RWPE1 (cell line): Measurements from ENCODE around the gene SIRT3.
"Not testable (repeated sequence)": the region's sequence is repeated elsewhere in the genome, so short reads cannot be mapped to it uniquely, and the experiment has no call there.

ENCODE experiments used
- CTCF ChIA-PET: fragments of 350-600 bp; sonication (Branson Sonifier 250); formaldehyde crosslinking; extraction: SDS; loops from one replicate; lab custom pipeline; 2021; lab: Yijun Ruan, JAX
- POLR2A ChIA-PET: fragments of 400-600 bp; formaldehyde crosslinking; extraction: SDS; loops from one replicate; lab custom pipeline; 2020; ENCODE audit warnings: antibody characterized with exemption; ENCODE audit not compliant: low non-redundant PET; lab: Yijun Ruan, JAX
- DNase-seq: peaks from one replicate; pipeline ENCODE4 v3.0.0; 2012; ENCODE audit warnings: low spot score
- H3K27ac ChIP-seq: fragments of 450-650 bp; 2 replicates; pipeline ENCODE4 v1.5.1; 2017
- TF ChIP-seq, protein P1 (sequence below): fragments of 450-650 bp; conservative IDR thresholded peaks from 2 replicates; pipeline ENCODE4 v1.5.1; 2017; ENCODE audit warnings: low read depth, mild to moderate bottlenecking

Gene SIRT3

DNA sequence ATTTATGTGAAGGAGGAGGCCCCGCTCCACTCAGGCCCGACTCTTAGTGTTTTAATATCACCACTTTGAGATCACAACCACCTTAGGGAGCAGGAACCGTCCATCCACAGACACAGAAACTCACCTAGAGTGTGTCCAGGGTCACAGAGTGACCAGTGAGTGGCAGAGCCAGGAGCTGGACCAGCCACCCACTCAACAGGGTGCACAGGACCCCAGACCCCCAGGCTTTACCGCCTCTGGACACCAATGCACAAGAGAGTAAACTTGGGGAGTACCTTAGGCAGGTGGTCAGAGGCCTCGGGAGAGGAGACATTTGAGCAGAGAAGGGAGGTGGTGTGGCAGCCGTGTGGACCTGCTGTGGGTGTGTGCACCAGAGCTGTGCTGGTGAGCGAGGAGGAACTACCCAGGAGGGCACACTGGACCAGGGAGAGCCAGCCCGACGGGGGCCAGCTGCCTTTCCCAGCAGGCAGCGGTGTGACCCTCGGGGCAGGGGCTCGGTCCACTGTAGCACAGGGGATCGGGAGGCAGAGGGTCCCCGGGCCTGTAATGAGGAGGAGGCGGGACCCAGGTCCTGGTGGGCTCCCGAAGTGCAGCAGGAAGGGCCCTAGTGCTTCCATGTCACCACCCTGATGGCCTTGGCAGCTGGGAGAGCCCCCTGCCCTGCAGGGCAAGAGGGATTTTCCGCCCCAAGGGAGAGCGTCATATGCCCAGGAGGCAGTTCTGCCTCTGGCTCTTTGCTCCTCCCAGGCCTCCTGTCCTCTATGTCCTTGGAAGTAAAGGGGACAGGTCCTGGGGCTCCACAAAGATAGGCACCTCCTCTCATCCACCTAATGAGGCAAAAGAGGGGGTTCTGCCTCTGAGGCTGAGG is 34.5 kb upstream of the SIRT3 start:
- no peak overlapping the region for H3K27ac ChIP-seq
- ChIA-PET POLR2A (no interaction called here), CTCF (no interaction called here)
- no peak for DNase-seq
- TF ChIP-seq, protein P1, sequence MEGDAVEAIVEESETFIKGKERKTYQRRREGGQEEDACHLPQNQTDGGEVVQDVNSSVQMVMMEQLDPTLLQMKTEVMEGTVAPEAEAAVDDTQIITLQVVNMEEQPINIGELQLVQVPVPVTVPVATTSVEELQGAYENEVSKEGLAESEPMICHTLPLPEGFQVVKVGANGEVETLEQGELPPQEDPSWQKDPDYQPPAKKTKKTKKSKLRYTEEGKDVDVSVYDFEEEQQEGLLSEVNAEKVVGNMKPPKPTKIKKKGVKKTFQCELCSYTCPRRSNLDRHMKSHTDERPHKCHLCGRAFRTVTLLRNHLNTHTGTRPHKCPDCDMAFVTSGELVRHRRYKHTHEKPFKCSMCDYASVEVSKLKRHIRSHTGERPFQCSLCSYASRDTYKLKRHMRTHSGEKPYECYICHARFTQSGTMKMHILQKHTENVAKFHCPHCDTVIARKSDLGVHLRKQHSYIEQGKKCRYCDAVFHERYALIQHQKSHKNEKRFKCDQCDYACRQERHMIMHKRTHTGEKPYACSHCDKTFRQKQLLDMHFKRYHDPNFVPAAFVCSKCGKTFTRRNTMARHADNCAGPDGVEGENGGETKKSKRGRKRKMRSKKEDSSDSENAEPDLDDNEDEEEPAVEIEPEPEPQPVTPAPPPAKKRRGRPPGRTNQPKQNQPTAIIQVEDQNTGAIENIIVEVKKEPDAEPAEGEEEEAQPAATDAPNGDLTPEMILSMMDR = no peak

DNA sequence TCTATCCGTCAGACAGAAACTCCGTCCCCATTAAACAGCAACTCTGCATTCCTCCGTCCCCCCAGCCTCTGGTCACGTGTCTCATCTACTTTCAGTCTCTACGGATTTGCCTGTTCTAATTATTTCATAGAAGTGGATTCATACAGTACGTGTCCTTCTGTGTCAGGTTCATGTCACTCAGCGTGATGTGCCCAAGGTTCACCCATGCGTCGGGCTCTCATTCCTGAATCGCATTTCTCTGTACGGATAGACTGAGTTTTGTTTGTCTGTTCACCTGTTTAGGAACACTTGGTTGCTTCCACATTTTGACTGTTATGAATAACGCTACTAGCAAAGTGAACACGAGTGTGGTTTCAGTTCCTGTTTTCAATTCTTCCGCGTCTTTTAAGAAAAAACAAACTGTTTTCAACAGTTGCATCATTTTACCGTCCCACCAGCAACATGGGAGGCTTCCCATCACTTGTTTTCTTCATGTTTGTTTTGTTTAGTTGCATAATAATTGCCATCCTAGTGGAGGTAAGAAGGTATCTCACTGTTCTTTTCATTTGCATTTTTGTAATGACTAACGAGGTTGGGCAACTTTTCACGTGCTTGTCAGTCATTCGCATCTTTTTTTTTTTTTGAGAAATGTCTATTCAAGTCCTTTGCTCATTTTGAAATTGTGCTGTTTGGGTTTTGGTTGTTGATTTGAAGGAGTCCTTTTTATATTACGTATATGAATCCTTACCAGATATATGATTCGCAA is 33.2 kb upstream of the SIRT3 start:
- TF ChIP-seq, protein P1 = no peak
- H3K27ac ChIP-seq = no peak overlapping the region
- POLR2A ChIA-PET = no interaction called here
- DNase-seq = no peak
- CTCF ChIA-PET = no interaction called here

GRCh38 chr11:268716-269145 is 32.6 kb upstream of the SIRT3 start:
- H3K27ac ChIP-seq, CTCF ChIA-PET, POLR2A ChIA-PET, DNase-seq: not testable (repeated sequence)

DNA sequence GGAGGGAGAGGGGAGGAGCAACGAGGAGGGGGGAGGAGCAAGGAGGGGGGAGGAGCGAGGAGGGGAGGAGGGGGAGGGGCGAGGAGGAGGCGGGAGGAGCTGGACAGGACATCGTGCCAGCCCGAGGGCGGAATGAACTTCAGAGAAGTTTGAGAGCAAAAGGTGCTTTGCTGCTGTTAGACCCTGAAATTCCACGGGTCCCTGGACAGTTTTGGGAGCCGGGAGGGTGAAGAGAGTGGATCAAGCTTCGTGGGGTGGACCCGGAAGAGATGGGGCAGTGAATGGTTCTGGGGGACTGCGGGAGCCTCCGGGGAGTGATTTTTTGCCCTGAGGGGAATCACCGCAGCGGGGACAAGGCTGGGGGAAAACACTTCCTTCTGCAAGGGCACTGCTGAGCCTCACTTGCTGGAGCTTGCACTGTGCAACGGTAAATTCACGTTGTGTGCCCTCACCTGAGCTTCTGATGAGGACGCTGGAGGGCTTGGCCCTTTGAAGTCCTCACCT is 31.4 kb upstream of the SIRT3 start:
- DNase-seq = no peak
- ChIA-PET CTCF (interaction anchor here (0.7 to 1.0 kb wide), 3 partner anchors 13 to 44 kb away, joined by 3 read pairs; no protein-coding TSS in a partner anchor), POLR2A (no interaction called here)
- TF ChIP-seq, protein P1 = no peak
- peak overlapping the region; percentile 72 for H3K27ac ChIP-seq

DNA sequence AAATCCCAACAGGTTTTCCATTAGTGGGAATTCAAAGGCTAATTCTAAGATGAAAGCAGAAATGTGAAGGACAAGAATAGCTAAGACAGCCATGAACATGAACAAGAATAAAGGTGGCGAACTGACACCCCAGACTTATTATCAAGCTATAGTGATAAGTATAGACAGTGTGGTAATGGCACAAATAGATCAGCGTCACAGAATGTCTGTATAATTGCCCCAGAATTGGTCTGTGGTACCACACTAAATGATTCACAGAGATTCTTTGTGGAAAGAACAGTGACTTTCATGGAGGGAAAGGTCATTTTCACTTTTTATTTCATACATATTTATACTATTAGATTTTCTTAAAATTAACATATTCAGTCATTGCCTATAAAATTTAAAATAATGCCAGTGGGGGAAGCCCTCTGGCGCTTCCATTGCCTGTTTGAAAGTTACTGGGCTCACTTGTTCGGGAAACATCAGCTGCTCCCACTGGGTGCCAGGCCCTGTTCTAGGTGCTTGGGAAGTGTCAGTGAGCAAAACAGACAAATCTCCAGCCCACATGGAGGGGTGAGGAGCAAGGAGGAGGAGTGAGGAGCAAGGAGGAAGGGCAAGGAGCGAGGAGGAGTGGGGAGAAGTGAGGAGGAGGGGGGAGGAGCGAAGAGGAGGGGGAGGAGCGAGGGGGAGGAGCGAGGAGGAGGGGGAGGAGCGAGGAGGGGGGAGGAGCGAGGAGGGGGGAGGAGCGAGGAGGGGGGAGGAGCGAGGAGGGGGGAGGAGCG is 30.7 kb upstream of the SIRT3 start:
- H3K27ac ChIP-seq = no peak overlapping the region; the same call in 1 of the 2 replicates
- CTCF ChIA-PET = interaction anchor here (0.7 to 0.9 kb wide), 2 partner anchors 14 to 45 kb away, joined by 3 read pairs; no protein-coding TSS in a partner anchor
- POLR2A ChIA-PET = no interaction called here
- DNase-seq = no peak
- TF ChIP-seq, protein P1 = no peak

GRCh38 chr11:261624-262023 is 25.5 kb upstream of the SIRT3 start:
- TF ChIP-seq, protein P1 = no peak

More at GRCh38 chr11:261624-262023, 25.5 kb upstream of the SIRT3 start:
- POLR2A ChIA-PET = no interaction called here
- no peak overlapping the region for H3K27ac ChIP-seq
- DNase-seq = no peak
- CTCF ChIA-PET = interaction anchor here (0.6 to 1.6 kb wide), 2 partner anchors 11 to 22 kb away, joined by 3 to 7 read pairs; no protein-coding TSS in a partner anchor
